GM23338 (cell line): ENCODE measurements around the gene ERP44. TPM values are rescaled to one million over a fixed set of nuclear protein-coding genes. Genes with fewer than 3 reads are reported as not detected.

Experiments used
- ATAC-seq: fragments of 200-7000 bp; cut with Tn5 transposase; 3 replicates; pipeline ENCODE4 v1.9.1; 2020
- DNase-seq: peaks from one replicate; pipeline ENCODE4 v3.0.0-alpha.2; 2015; ENCODE audit warnings: low spot score
- H2AFZ ChIP-seq: fragments of 200-600 bp; sonication (generic); 2 replicates; pipeline ENCODE4 v1.8.0; 2016; ENCODE audit warnings: antibody characterized with exemption, mild to moderate bottlenecking, moderate library complexity
- H3F3A ChIP-seq: fragments of 200-600 bp; sonication (generic); replicated peaks from 2 replicates; pipeline ENCODE4 v1.8.0; 2017; ENCODE audit warnings: antibody characterized with exemption, mixed run types, low read depth
- H3K27ac ChIP-seq: fragments of 200-600 bp; sonication (generic); 2 replicates; pipeline ENCODE4 v1.6.1; 2016; ENCODE audit warnings: low read depth
- H3K27me3 ChIP-seq: fragments of 200-600 bp; sonication (generic); 2 replicates; pipeline ENCODE4 v1.8.0; 2016; ENCODE audit warnings: mild to moderate bottlenecking, mixed run types, moderate library complexity; ENCODE audit not compliant: insufficient read depth
- H3K36me3 ChIP-seq: fragments of 200-600 bp; sonication (generic); 2 replicates; pipeline ENCODE4 v1.8.0; 2016; ENCODE audit warnings: mild to moderate bottlenecking; ENCODE audit not compliant: insufficient read depth
- H3K4me1 ChIP-seq: fragments of 200-600 bp; sonication (generic); 2 replicates; pipeline ENCODE4 v1.8.0; 2016; ENCODE audit warnings: mild to moderate bottlenecking, moderate library complexity; ENCODE audit not compliant: insufficient read depth
- H3K4me2 ChIP-seq: fragments of 200-600 bp; sonication (generic); 2 replicates; pipeline ENCODE4 v1.7.1; 2017; ENCODE audit warnings: mixed run types
- H3K4me3 ChIP-seq: fragments of 200-600 bp; sonication (generic); 2 replicates; pipeline ENCODE4 v1.6.1; 2016; ENCODE audit warnings: mixed run types
- H3K79me2 ChIP-seq: fragments of 200-600 bp; sonication (generic); replicated peaks from 2 replicates; pipeline ENCODE4 v1.8.0; 2017; ENCODE audit warnings: mild to moderate bottlenecking; ENCODE audit not compliant: insufficient read depth
- H3K9me2 ChIP-seq: fragments of 200-600 bp; sonication (generic); 2 replicates; pipeline ENCODE4 v1.8.0; 2017; ENCODE audit not compliant: insufficient read depth
- H4K20me1 ChIP-seq: fragments of 200-600 bp; sonication (generic); replicated peaks from 2 replicates; pipeline ENCODE4 v1.8.0; 2017; ENCODE audit warnings: mild to moderate bottlenecking; ENCODE audit not compliant: insufficient read depth
- H3K27ac Mint-ChIP-seq: 2 replicates; pipeline ENCODE4 v1.8.0; 2020; ENCODE audit warnings: inconsistent platforms, mild to moderate bottlenecking, moderate library complexity, mixed read lengths
- H3K27me3 Mint-ChIP-seq: 3 replicates; pipeline ENCODE4 v1.8.0; 2022; ENCODE audit warnings: low read depth, mild to moderate bottlenecking, moderate library complexity, mixed read lengths, inconsistent platforms; ENCODE audit not compliant: insufficient read depth, poor library complexity
- H3K36me3 Mint-ChIP-seq: 3 replicates; pipeline ENCODE4 v1.8.0; 2021; ENCODE audit warnings: low read depth, mild to moderate bottlenecking, inconsistent platforms, moderate library complexity, mixed read lengths
- H3K4me1 Mint-ChIP-seq: 3 replicates; pipeline ENCODE4 v1.8.0; 2020; ENCODE audit warnings: mild to moderate bottlenecking, inconsistent platforms, mixed read lengths
- H3K4me3 Mint-ChIP-seq: 3 replicates; pipeline ENCODE4 v1.8.0; 2021; ENCODE audit warnings: moderate library complexity, mild to moderate bottlenecking, inconsistent platforms, mixed read lengths
- H3K9me3 Mint-ChIP-seq: 3 replicates; pipeline ENCODE4 v1.8.0; 2020; ENCODE audit warnings: moderate library complexity, mild to moderate bottlenecking, inconsistent platforms, mixed read lengths
- CREB1 ChIP-seq: fragments of 250-450 bp; sonication (Bioruptor Pico); IDR thresholded peaks from 2 replicates; pipeline ENCODE4 v1.5.0; 2020; ENCODE audit warnings: low read depth, mild to moderate bottlenecking, moderate library complexity
- CTCF ChIP-seq, 2 experiments: fragments of 200-600 bp in 1 of 2; sonication (generic) in 1 of 2; conservative IDR thresholded peaks; 2 replicates each; pipeline versions ENCODE4 v1.5.1 to v1.6.1; 2016 to 2017; ENCODE audit warnings: antibody characterized with exemption in 2 of 2, low read depth in 2 of 2, mild to moderate bottlenecking in 2 of 2, moderate library complexity in 1 of 2
- EZH2phosphoT487 ChIP-seq: fragments of 200-600 bp; sonication (generic); IDR thresholded peaks from one replicate; pipeline ENCODE4 v1.8.1; 2018; ENCODE audit warnings: antibody characterized with exemption; ENCODE audit not compliant: unreplicated experiment
- JUNB ChIP-seq: IDR thresholded peaks from one replicate; pipeline ENCODE4 v1.6.1; 2016; ENCODE audit warnings: antibody characterized with exemption; ENCODE audit not compliant: unreplicated experiment
- NANOG ChIP-seq: IDR thresholded peaks from 2 replicates; pipeline ENCODE4 v1.6.1; 2016; ENCODE audit warnings: antibody characterized with exemption, borderline replicate concordance
- POLR2AphosphoS5 ChIP-seq: IDR thresholded peaks from 2 replicates; pipeline ENCODE4 v1.6.1; 2016; ENCODE audit warnings: antibody characterized with exemption, low read depth
- REST ChIP-seq: IDR thresholded peaks from one replicate; pipeline ENCODE4 v1.6.1; 2018; ENCODE audit warnings: antibody characterized with exemption; ENCODE audit not compliant: unreplicated experiment
- STAT1 ChIP-seq: IDR thresholded peaks from one replicate; pipeline ENCODE4 v1.6.1; 2016; ENCODE audit warnings: antibody characterized with exemption; ENCODE audit not compliant: unreplicated experiment
- ZNF114 ChIP-seq: fragments of 250-450 bp; sonication (Bioruptor Pico); IDR thresholded peaks from 2 replicates; pipeline ENCODE4 v1.5.0; 2020; ENCODE audit warnings: mild to moderate bottlenecking, moderate library complexity
- ZNF331 ChIP-seq: fragments of 250-450 bp; sonication (Bioruptor Pico); IDR thresholded peaks from 2 replicates; pipeline ENCODE4 v1.5.0; 2020; ENCODE audit warnings: low read depth, mild to moderate bottlenecking, moderate library complexity
- ZNF462 ChIP-seq: fragments of 250-450 bp; sonication (Bioruptor Pico); IDR thresholded peaks from 2 replicates; pipeline ENCODE4 v1.5.0; 2020; ENCODE audit warnings: mild to moderate bottlenecking, moderate library complexity
- polyA plus RNA-seq: library from polyadenylated mRNA; unstranded; fragments of >200 nt; fragmentation: Nextera tagmentation; extraction: Ambion mirVana; gene quantifications from 2 replicates; pipeline ENCODE4 v1.2.1, GENCODE V29; 2016
- total RNA-seq: library from RNA; depleted of rRNA; stranded (reverse); fragments of >200 nt; shearing (Covaris generic); gene quantifications from 2 replicates; pipeline ENCODE4 v1.2.3, GENCODE V29; 2014

Gene ERP44
- total and polyA plus RNA-seq, 2 experiments from 2014 or later, result 13.0 to 24.1 TPM

GRCh38 chr9:100104314-100104713 is 5.5 kb upstream of the ERP44 start (continued):
- no peak for TF ChIP-seq REST
- no peak for TF ChIP-seq CREB1 (CRISPR knock-in tag)
- no peak for TF ChIP-seq JUNB
- no peak for TF ChIP-seq STAT1
- no peak for TF ChIP-seq CTCF (conservative IDR thresholded peaks at IDR 0.05; ENCODE audit: low read depth in 2 of 2)
- TF ChIP-seq ZNF331, result no peak

- no peak overlapping the region for H3K27ac Mint-ChIP-seq
- TF ChIP-seq POLR2AphosphoS5 (no peak), ZNF462 (CRISPR knock-in tag) (no peak), ZNF114 (CRISPR knock-in tag) (no peak), NANOG (no peak), JUNB (no peak), REST (no peak), EZH2phosphoT487 (no peak)
Measured at GRCh38 chr9:100101608-100102007, 2.8 kb upstream of the ERP44 start.

More at GRCh38 chr9:100101608-100102007, 2.8 kb upstream of the ERP44 start:
- Mint-ChIP-seq H3K9me3 (no peaks in the 10 kb centered on the region), H3K4me3 (no peak overlapping the region), H3K36me3 (no peaks in the 10 kb centered on the region), H3K4me1 (peaks cover 17% of the 10 kb centered on the region), H3K27me3 (peaks cover 12% of the 10 kb centered on the region)
- Histone ChIP-seq H3F3A (no peaks in the 10 kb centered on the region), H3K4me1 (peaks cover 19% of the 10 kb centered on the region; the same call in 1 of the 2 replicates), H3K36me3 (no peaks in the 10 kb centered on the region), H2AFZ (no peak overlapping the region), H3K9me2 (no peaks in the 10 kb centered on the region), H4K20me1 (peaks cover 12% of the 10 kb centered on the region; the same call in 1 of the 2 replicates), H3K79me2 (peaks cover 14% of the 10 kb centered on the region), H3K4me3 (no peak overlapping the region), H3K4me2 (no peak overlapping the region), H3K27me3 (no peaks in the 10 kb centered on the region), H3K27ac (no peak overlapping the region; the same call in 1 of the 2 replicates)
- no peak for ATAC-seq
- DNase-seq, result no peak
